Keratinocyte (primary cell): ENCODE results near the gene S100B. TPM values are rescaled to one million over a fixed set of nuclear protein-coding genes. Genes with fewer than 3 reads are reported as not detected.

Experiments used
- DNase-seq: peaks from one replicate; pipeline ENCODE4 v3.0.0-alpha.2; 2011; ENCODE audit warnings: low read depth, missing footprints, low spot score
- FAIRE-seq: peaks from 2 replicates; lab custom pipeline; 2011; peaks lifted over from hg19 to GRCh38; lab: Jason Lieb, UNC
- H2AFZ ChIP-seq: 2 replicates; pipeline ENCODE4 v1.6.0; 2012; ENCODE audit warnings: low read length, control low read depth, inconsistent platforms; ENCODE audit not compliant: control insufficient read depth
- H3K27ac ChIP-seq: 2 replicates; pipeline ENCODE4 v1.5.1; 2011; ENCODE audit warnings: low read length; ENCODE audit not compliant: control insufficient read depth, insufficient read depth
- H3K27me3 ChIP-seq: 3 replicates; pipeline ENCODE4 v1.6.0; 2011; ENCODE audit warnings: low read length; ENCODE audit not compliant: control insufficient read depth, insufficient read depth; ENCODE audit errors: extremely low read depth
- H3K36me3 ChIP-seq, 2 experiments: 2 replicates in 1 of 2; 3 replicates in 1 of 2; pipeline ENCODE4 v1.5.1; 2011; ENCODE audit warnings: low read length in 2 of 2, mild to moderate bottlenecking in 1 of 2; ENCODE audit not compliant: control insufficient read depth in 2 of 2, insufficient read depth in 2 of 2; ENCODE audit errors: extremely low read depth in 1 of 2
- H3K4me1 ChIP-seq: 3 replicates; pipeline ENCODE4 v1.5.1; 2011; ENCODE audit warnings: low read length; ENCODE audit not compliant: control insufficient read depth, insufficient read depth; ENCODE audit errors: extremely low read depth
- H3K4me2 ChIP-seq: 3 replicates; pipeline ENCODE4 v1.6.0; 2011; ENCODE audit warnings: low read depth, low read length; ENCODE audit not compliant: control insufficient read depth, insufficient read depth; ENCODE audit errors: extremely low read depth
- H3K4me3 ChIP-seq, 3 experiments: fragments of 200-600 bp in 1 of 3; sonication (generic) in 1 of 3; 2 replicates in 2 of 3; 3 replicates in 1 of 3; pipeline ENCODE4 v1.5.1; 2011 to 2016; ENCODE audit warnings: low read length in 3 of 3, mild to moderate bottlenecking in 3 of 3, control low read depth in 2 of 3, inconsistent platforms in 1 of 3, low read depth in 1 of 3, mixed read lengths in 1 of 3, mixed run types in 1 of 3, moderate library complexity in 1 of 3; ENCODE audit not compliant: control insufficient read depth in 2 of 3, insufficient read depth in 2 of 3; ENCODE audit errors: extremely low read depth in 1 of 3
- H3K79me2 ChIP-seq: 2 replicates; pipeline ENCODE4 v1.6.0; 2012; ENCODE audit warnings: low read length; ENCODE audit not compliant: control insufficient read depth, insufficient read depth
- H3K9ac ChIP-seq: 3 replicates; pipeline ENCODE4 v1.6.0; 2011; ENCODE audit warnings: low read length; ENCODE audit not compliant: control insufficient read depth, insufficient read depth; ENCODE audit errors: extremely low read depth
- H3K9me1 ChIP-seq: 3 replicates; pipeline ENCODE4 v1.6.0; 2011; ENCODE audit warnings: low read length; ENCODE audit not compliant: control insufficient read depth, insufficient read depth; ENCODE audit errors: extremely low read depth
- H3K9me3 ChIP-seq: 2 replicates; pipeline ENCODE4 v1.5.1; 2012; ENCODE audit warnings: low read depth, low read length; ENCODE audit not compliant: control insufficient read depth
- H4K20me1 ChIP-seq: 3 replicates; pipeline ENCODE4 v1.6.0; 2011; ENCODE audit warnings: low read length; ENCODE audit not compliant: control insufficient read depth, insufficient read depth; ENCODE audit errors: extremely low read depth
- EZH2 ChIP-seq: IDR thresholded peaks from one replicate; pipeline ENCODE4 v1.6.1; 2012; ENCODE audit warnings: inconsistent platforms, mild to moderate bottlenecking, low read length, moderate library complexity
- dilution Hi-C: fragments of 300-500 bp; cut with MboI; formaldehyde crosslinking; loops from one replicate; pipeline ENCODE4 v1.7.0; 2020; ENCODE audit warnings: low sequenced_read_pairs; ENCODE audit not compliant: extremely low pct_ligation_motif_present
- polyA plus RNA-seq, 5 experiments: library from polyadenylated mRNA; depleted of rRNA in 3 of 5; stranded (reverse) in 3 of 5; stranded (forward) in 1 of 5; unstranded in 1 of 5; fragments of >200 nt; gene quantifications; 1 replicate in 1 of 5; 2 replicates in 3 of 5; 3 replicates in 1 of 5; pipeline versions ENCODE4 v1.2.1 to v1.2.3, GENCODE V29; 2011 to 2012; ENCODE audit warnings: missing spikeins in 2 of 5, low read depth in 1 of 5, low replicate concordance in 1 of 5
- TF ChIP-seq, protein P1 (sequence below), 3 experiments: IDR thresholded peaks in 1 of 3; conservative IDR thresholded peaks in 1 of 3; optimal IDR thresholded peaks in 1 of 3; 2 replicates in 2 of 3; 3 replicates in 1 of 3; pipeline versions ENCODE3 to v1.5.1; 2011; ENCODE audit warnings: low read length in 3 of 3, mild to moderate bottlenecking in 3 of 3, moderate library complexity in 2 of 3, control low read depth in 1 of 3, inconsistent platforms in 1 of 3; ENCODE audit not compliant: insufficient read depth in 2 of 3; ENCODE audit errors: extremely low read depth in 1 of 3

Gene S100B
- polyA plus RNA-seq, 1 donor (not counting 4 experiments of a cell fraction or from before 2014, with no cell fraction given): not detected

DNA sequence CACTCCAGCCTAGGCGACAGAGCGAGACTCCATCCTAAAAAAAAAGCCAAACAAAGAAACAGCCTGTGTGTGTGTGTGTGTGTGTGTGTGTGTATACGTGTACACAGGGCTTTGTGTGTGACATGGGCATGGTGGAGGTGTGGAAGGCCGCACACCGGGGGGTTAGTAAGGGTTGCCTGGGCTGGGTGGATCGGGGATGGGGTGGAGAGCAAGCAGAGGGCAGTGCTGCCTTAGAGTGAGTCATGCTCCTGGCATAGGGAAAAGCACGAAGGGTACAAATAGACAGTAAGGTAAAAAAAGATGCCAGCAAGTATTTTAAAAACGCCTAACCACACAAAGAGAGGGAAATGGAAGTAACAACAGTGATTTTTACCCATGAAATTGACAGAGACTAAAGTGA, 36.8 kb upstream of the S100B start:
- no peak overlapping the region for H3K27ac ChIP-seq
- no peak overlapping the region for H3K4me2 ChIP-seq
- H3K9ac ChIP-seq: no peak overlapping the region
- H3K36me3 ChIP-seq: peaks cover 22 to 32% of the 10 kb centered on the region in 2 experiments
- no peaks in the 10 kb centered on the region for H3K9me1 ChIP-seq
- H4K20me1 ChIP-seq: peaks cover 8% of the 10 kb centered on the region
- no peak overlapping the region for H2AFZ ChIP-seq
- H3K9me3 ChIP-seq: no peaks in the 10 kb centered on the region
- H3K79me2 ChIP-seq: peaks cover 44% of the 10 kb centered on the region
- no peak for DNase-seq
- H3K4me1 ChIP-seq: peaks cover 22% of the 10 kb centered on the region
- dilution Hi-C loops: no loop called here
- FAIRE-seq: peak; percentile 29
- H3K27me3 ChIP-seq: no peaks in the 10 kb centered on the region
- TF ChIP-seq, protein P1, sequence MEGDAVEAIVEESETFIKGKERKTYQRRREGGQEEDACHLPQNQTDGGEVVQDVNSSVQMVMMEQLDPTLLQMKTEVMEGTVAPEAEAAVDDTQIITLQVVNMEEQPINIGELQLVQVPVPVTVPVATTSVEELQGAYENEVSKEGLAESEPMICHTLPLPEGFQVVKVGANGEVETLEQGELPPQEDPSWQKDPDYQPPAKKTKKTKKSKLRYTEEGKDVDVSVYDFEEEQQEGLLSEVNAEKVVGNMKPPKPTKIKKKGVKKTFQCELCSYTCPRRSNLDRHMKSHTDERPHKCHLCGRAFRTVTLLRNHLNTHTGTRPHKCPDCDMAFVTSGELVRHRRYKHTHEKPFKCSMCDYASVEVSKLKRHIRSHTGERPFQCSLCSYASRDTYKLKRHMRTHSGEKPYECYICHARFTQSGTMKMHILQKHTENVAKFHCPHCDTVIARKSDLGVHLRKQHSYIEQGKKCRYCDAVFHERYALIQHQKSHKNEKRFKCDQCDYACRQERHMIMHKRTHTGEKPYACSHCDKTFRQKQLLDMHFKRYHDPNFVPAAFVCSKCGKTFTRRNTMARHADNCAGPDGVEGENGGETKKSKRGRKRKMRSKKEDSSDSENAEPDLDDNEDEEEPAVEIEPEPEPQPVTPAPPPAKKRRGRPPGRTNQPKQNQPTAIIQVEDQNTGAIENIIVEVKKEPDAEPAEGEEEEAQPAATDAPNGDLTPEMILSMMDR (optimal IDR thresholded peaks at IDR 0.05 in 1 of 3, IDR thresholded peaks at IDR 0.05 in 1 of 3, conservative IDR thresholded peaks at IDR 0.05 in 1 of 3; ENCODE audit: extremely low read depth in 1 of 3, insufficient read depth in 2 of 3, low read length in 3 of 3): no peak
- TF ChIP-seq EZH2: no peak
- no peak overlapping the region for H3K4me3 ChIP-seq

DNA sequence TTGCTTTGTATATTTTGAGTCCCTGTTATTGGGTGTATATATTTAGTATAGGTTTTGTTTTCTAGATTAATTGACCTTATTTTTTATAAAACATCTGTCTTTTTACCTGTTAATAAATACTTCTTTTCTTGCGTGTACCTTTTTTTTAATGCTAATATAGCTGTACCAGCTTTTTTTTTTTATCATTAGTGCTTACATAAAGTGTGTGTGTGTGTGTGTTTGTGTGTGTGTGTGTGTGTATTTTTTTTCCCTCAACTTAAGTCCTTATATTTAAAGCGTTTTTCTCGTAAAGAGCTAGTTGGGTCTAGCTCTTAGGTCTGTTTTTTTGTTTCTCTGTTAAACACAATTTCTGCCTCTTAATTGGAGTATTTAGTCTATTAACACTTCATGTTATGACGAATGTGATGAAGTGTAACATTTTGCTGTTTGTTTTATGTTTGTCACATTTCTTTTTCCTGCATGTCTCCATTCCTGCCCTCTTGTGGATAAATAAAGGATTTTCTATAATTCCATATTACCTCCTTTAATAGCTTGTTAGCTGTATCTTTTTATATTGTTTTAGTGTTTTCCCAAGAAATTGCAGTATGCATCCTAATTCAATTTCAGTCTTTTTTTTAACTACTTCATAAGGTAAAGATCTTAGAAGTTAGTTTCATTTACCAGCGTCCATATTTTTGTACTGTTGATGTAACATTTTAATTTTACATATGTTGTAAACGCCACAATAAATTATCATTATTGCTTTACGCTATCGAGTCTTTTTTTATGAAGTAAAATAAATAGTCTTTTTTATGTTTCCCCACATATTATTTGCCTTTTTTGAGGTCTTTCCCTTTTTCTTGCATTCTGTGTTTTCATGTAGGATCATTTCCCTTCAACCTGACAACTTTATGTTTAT, 34.9 kb upstream of the S100B start:
- H3K4me1 ChIP-seq: peaks cover 33% of the 10 kb centered on the region
- H4K20me1 ChIP-seq: peaks cover 11% of the 10 kb centered on the region
- H3K4me2 ChIP-seq: peak overlapping the region; percentile 19
- H3K9ac ChIP-seq: no peak overlapping the region
- peaks cover 15 to 31% of the 10 kb centered on the region in 2 experiments for H3K36me3 ChIP-seq
- no peak overlapping the region for H2AFZ ChIP-seq
- H3K79me2 ChIP-seq: peaks cover 53% of the 10 kb centered on the region
- no peaks in the 10 kb centered on the region for H3K27me3 ChIP-seq
- FAIRE-seq (no peak), DNase-seq (no peak)
- H3K27ac ChIP-seq: no peak overlapping the region
- H3K9me3 ChIP-seq: no peaks in the 10 kb centered on the region
- dilution Hi-C loops: no loop called here
- TF ChIP-seq EZH2: no peak
- TF ChIP-seq, protein P1 (optimal IDR thresholded peaks at IDR 0.05 in 1 of 3, IDR thresholded peaks at IDR 0.05 in 1 of 3, conservative IDR thresholded peaks at IDR 0.05 in 1 of 3; ENCODE audit: extremely low read depth in 1 of 3, insufficient read depth in 2 of 3, low read length in 3 of 3): no peak
- no peak overlapping the region for H3K4me3 ChIP-seq
- H3K9me1 ChIP-seq: no peaks in the 10 kb centered on the region
